Endothelial cell of umbilical vein (primary cell): Measurements from ENCODE around the gene AKAP1. TPM values are rescaled to one million over a fixed set of nuclear protein-coding genes. Genes with fewer than 3 reads are reported as not detected.

Source experiments
- BruUV-seq: library from RNA; stranded (reverse); fragments of 400-500 nt; replicated peaks from 2 replicates; lab custom pipeline; 2021; lab: Mats Ljungman, UMichigan
- CTCF ChIA-PET: fragments of 300-600, 350-600 bp; sonication (Branson Sonifier 250); formaldehyde crosslinking; loops from one replicate; lab custom pipeline; 2021; ENCODE audit warnings: antibody characterized with exemption, inconsistent platforms; lab: Charles Lee
- POLR2A ChIA-PET: fragments of 300-600, 350-600 bp; sonication (Branson Sonifier 250); formaldehyde crosslinking; loops from one replicate; lab custom pipeline; 2021; ENCODE audit warnings: antibody characterized with exemption, inconsistent platforms; lab: Charles Lee
- DNase-seq: peaks from one replicate; pipeline ENCODE4 v3.0.0-alpha.2; 2011; ENCODE audit warnings: low read depth, low spot score
- FAIRE-seq: peaks from 2 replicates; lab custom pipeline; 2011; peaks lifted over from hg19 to GRCh38; lab: Jason Lieb, UNC
- H2AFZ ChIP-seq: 2 replicates; pipeline ENCODE4 v1.6.0; 2012; ENCODE audit warnings: low read depth, low read length, control low read depth, inconsistent platforms
- H3K27ac ChIP-seq: 2 replicates; pipeline ENCODE4 v1.5.1; 2011; ENCODE audit warnings: low read depth, mild to moderate bottlenecking, control low read depth, low read length, moderate library complexity; ENCODE audit not compliant: insufficient read depth
- H3K27me3 ChIP-seq, 2 experiments: 2 replicates each; pipeline versions ENCODE4 v1.6.0 to v1.6.1; 2011; ENCODE audit warnings: low read length in 2 of 2, mixed read lengths in 1 of 2; ENCODE audit not compliant: control insufficient read depth in 2 of 2, insufficient read depth in 2 of 2
- H3K36me3 ChIP-seq, 2 experiments: 2 replicates in 1 of 2; 3 replicates in 1 of 2; pipeline ENCODE4 v1.5.1; 2011; ENCODE audit warnings: low read length in 2 of 2, mild to moderate bottlenecking in 1 of 2, moderate library complexity in 1 of 2; ENCODE audit not compliant: control insufficient read depth in 2 of 2, insufficient read depth in 2 of 2; ENCODE audit errors: extremely low read depth in 1 of 2
- H3K4me1 ChIP-seq: 3 replicates; pipeline ENCODE4 v1.5.1; 2011; ENCODE audit warnings: mild to moderate bottlenecking, low read length; ENCODE audit not compliant: control insufficient read depth, insufficient read depth; ENCODE audit errors: extremely low read depth
- H3K4me2 ChIP-seq: 2 replicates; pipeline ENCODE4 v1.6.1; 2011; ENCODE audit warnings: low read length, control low read depth, mixed read lengths; ENCODE audit not compliant: insufficient read depth
- H3K4me3 ChIP-seq, 3 experiments: fragments of 200-600 bp in 1 of 3; sonication (generic), shearing (Covaris generic) in 1 of 3; replicated peaks in 1 of 3; 2 replicates each; pipeline ENCODE4 v1.5.1; 2011 to 2016; ENCODE audit warnings: control low read depth in 3 of 3, low read length in 3 of 3, mild to moderate bottlenecking in 2 of 3, inconsistent platforms in 1 of 3, low read depth in 1 of 3, moderate library complexity in 1 of 3; ENCODE audit not compliant: insufficient read depth in 1 of 3
- H3K79me2 ChIP-seq: 2 replicates; pipeline ENCODE4 v1.6.0; 2012; ENCODE audit warnings: low read length, inconsistent platforms; ENCODE audit not compliant: control insufficient read depth, insufficient read depth
- H3K9ac ChIP-seq: replicated peaks from 2 replicates; pipeline ENCODE3; 2011; ENCODE audit warnings: low read length, control low read depth; ENCODE audit not compliant: insufficient read depth; ENCODE audit errors: extremely low read depth
- H3K9me1 ChIP-seq: replicated peaks from 3 replicates; pipeline ENCODE4 v1.6.0; 2011; ENCODE audit warnings: mild to moderate bottlenecking, low read length; ENCODE audit not compliant: control insufficient read depth, insufficient read depth; ENCODE audit errors: extremely low read depth
- H3K9me3 ChIP-seq: replicated peaks from 2 replicates; pipeline ENCODE4 v1.5.1; 2012; ENCODE audit warnings: low read length, inconsistent platforms; ENCODE audit not compliant: control insufficient read depth, insufficient read depth
- H4K20me1 ChIP-seq: replicated peaks from 2 replicates; pipeline ENCODE3; 2011; ENCODE audit warnings: mild to moderate bottlenecking, low read length; ENCODE audit not compliant: control insufficient read depth, insufficient read depth; ENCODE audit errors: extremely low read depth
- EZH2 ChIP-seq: IDR thresholded peaks from 2 replicates; pipeline ENCODE4 v1.6.1; 2012; ENCODE audit warnings: borderline replicate concordance, low read depth, mild to moderate bottlenecking, moderate library complexity, low read length, inconsistent platforms; ENCODE audit not compliant: severe bottlenecking
- FOS ChIP-seq: IDR thresholded peaks from 2 replicates; pipeline ENCODE4 v1.6.1; 2011; ENCODE audit warnings: mild to moderate bottlenecking, low read length, moderate library complexity, borderline replicate concordance; ENCODE audit not compliant: insufficient read depth
- GATA2 ChIP-seq: IDR thresholded peaks from 2 replicates; pipeline ENCODE4 v1.7.0; 2011; ENCODE audit warnings: low read depth, mild to moderate bottlenecking, moderate library complexity, mixed read lengths, low read length; ENCODE audit not compliant: insufficient read length, insufficient read depth
- JUN ChIP-seq: IDR thresholded peaks from 2 replicates; pipeline ENCODE4 v1.6.1; 2011; ENCODE audit warnings: borderline replicate concordance, low read depth; ENCODE audit not compliant: insufficient read length, insufficient read depth
- MYC ChIP-seq: IDR thresholded peaks from one replicate; pipeline ENCODE4 v1.6.1; 2011; ENCODE audit warnings: mild to moderate bottlenecking, low read depth, low read length
- POLR2A ChIP-seq: IDR thresholded peaks from 2 replicates; pipeline ENCODE4 v1.6.1; 2012; ENCODE audit warnings: low read depth, mild to moderate bottlenecking, control low read depth, low read length
- POLR2AphosphoS5 ChIP-seq: IDR thresholded peaks from 2 replicates; pipeline ENCODE4 v1.6.1; 2012; ENCODE audit warnings: low read depth, mild to moderate bottlenecking, control low read depth, low read length, moderate library complexity; ENCODE audit not compliant: insufficient read depth
- dilution Hi-C: fragments of 300-500 bp; cut with MboI; formaldehyde crosslinking; loops from one replicate; pipeline ENCODE4 v1.15.0; 2019; ENCODE audit warnings: low sequenced_read_pairs; ENCODE audit not compliant: extremely low pct_ligation_motif_present
- intact Hi-C: fragments of 100-400 bp; cut with micrococcal nuclease; formaldehyde crosslinking; loops from one replicate; pipeline ENCODE4 v1.10.0; 2022
- polyA plus RNA-seq, 4 experiments: library from polyadenylated mRNA; depleted of rRNA in 3 of 4; stranded (reverse) in 3 of 4; unstranded in 1 of 4; fragments of >200 nt; gene quantifications; 2 replicates each; pipeline versions ENCODE4 v1.2.1 to v1.2.3, GENCODE V29; 2011 to 2012; ENCODE audit warnings: missing spikeins in 1 of 4
- total RNA-seq: library from RNA; stranded (reverse); gene quantifications from 2 replicates; pipeline ENCODE4 v1.2.3, GENCODE V29; 2021
- TF ChIP-seq, protein P1 (sequence below): IDR thresholded peaks from 2 replicates; pipeline ENCODE4 v1.6.1; 2011; ENCODE audit not compliant: insufficient read depth, insufficient read length
- TF ChIP-seq, protein P2 (sequence below), 2 donors: IDR thresholded peaks; 1 replicate in 1 of 2; 2 replicates in 1 of 2; pipeline ENCODE4 v1.5.1; 2011; ENCODE audit warnings: low read length in 2 of 2, mild to moderate bottlenecking in 2 of 2, moderate library complexity in 2 of 2, control low read depth in 1 of 2, inconsistent platforms in 1 of 2, low read depth in 1 of 2; ENCODE audit not compliant: insufficient read depth in 1 of 2; ENCODE audit errors: extremely low read depth in 1 of 2

The AKAP1 gene
- total and polyA plus RNA-seq, 2 donors (not counting 3 experiments of a cell fraction or from before 2014, with no cell fraction given), result 20.9 to 27.7 TPM

DNA sequence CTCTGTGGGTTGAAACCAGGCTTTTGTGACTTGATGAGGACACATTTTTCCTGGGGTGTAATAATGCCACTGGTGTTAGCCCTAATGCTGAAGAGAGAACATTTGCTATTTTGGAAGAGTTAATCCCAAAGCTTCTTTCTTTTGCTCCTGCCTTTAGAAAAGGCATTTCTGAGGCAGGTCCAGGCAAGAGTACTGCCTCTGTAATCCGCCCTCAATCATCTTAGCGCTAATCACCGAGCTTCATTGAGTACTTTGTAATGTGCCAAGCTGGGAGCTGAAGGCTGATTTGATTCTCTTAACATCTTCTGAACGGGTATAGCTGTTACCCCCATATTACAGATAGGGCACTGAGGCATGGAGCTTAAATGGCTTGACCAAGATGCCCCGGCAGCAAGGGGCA, 60.3 kb downstream of the AKAP1 start:
- H3K79me2 ChIP-seq, result no peaks in the 10 kb centered on the region
- H4K20me1 ChIP-seq, result no peaks in the 10 kb centered on the region
- FAIRE-seq (no peak), DNase-seq (no peak)
- no TSS peak for BruUV-seq
- intact Hi-C loops (no loop called here), dilution Hi-C loops (no loop called here)
- POLR2A ChIA-PET, result no interaction called here
- H3K4me3 ChIP-seq, result no peak overlapping the region
- H2AFZ ChIP-seq, result no peak overlapping the region
- no peaks in the 10 kb centered on the region for H3K36me3 ChIP-seq
- CTCF ChIA-PET, result interaction anchor here (1.3 to 5.6 kb wide), 2 partner anchors 98 to 689 kb away, joined by 3 to 24 read pairs; no protein-coding TSS in a partner anchor
- H3K27ac ChIP-seq, result no peak overlapping the region
- H3K4me1 ChIP-seq, result no peaks in the 10 kb centered on the region
- TF ChIP-seq EZH2 (no peak), JUN (no peak), FOS (no peak), MYC (no peak), POLR2A (no peak), GATA2 (no peak), POLR2AphosphoS5 (no peak)
- TF ChIP-seq, protein P1, sequence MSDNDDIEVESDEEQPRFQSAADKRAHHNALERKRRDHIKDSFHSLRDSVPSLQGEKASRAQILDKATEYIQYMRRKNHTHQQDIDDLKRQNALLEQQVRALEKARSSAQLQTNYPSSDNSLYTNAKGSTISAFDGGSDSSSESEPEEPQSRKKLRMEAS, result no peak
- TF ChIP-seq, protein P2, sequence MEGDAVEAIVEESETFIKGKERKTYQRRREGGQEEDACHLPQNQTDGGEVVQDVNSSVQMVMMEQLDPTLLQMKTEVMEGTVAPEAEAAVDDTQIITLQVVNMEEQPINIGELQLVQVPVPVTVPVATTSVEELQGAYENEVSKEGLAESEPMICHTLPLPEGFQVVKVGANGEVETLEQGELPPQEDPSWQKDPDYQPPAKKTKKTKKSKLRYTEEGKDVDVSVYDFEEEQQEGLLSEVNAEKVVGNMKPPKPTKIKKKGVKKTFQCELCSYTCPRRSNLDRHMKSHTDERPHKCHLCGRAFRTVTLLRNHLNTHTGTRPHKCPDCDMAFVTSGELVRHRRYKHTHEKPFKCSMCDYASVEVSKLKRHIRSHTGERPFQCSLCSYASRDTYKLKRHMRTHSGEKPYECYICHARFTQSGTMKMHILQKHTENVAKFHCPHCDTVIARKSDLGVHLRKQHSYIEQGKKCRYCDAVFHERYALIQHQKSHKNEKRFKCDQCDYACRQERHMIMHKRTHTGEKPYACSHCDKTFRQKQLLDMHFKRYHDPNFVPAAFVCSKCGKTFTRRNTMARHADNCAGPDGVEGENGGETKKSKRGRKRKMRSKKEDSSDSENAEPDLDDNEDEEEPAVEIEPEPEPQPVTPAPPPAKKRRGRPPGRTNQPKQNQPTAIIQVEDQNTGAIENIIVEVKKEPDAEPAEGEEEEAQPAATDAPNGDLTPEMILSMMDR (IDR thresholded peaks at IDR 0.05; ENCODE audit: extremely low read depth in 1 of 2, insufficient read depth in 1 of 2, low read depth in 1 of 2, low read length in 2 of 2), result no peak
- H3K27me3 ChIP-seq, result peaks cover 0 to 4% of the 10 kb centered on the region in 2 experiments
- no peaks in the 10 kb centered on the region for H3K9me3 ChIP-seq
- no peak overlapping the region for H3K9ac ChIP-seq
- H3K9me1 ChIP-seq, result no peaks in the 10 kb centered on the region
- H3K4me2 ChIP-seq, result no peak overlapping the region
